Lower leg skin (tissue), 4 donors: ENCODE measurements around the gene BCL3. TPM values are rescaled to one million over a fixed set of nuclear protein-coding genes. Genes with fewer than 3 reads are reported as not detected.

ENCODE experiments used
- DNase-seq, 2 donors: peaks; one replicate each; pipeline ENCODE4 v3.0.0-alpha.2; 2019; ENCODE audit warnings: low spot score in 2 of 2
- H3K4me3 ChIP-seq: fragments of 200-600 bp; sonication (generic); 2 replicates; pipeline ENCODE4 v1.5.1; 2017; ENCODE audit warnings: mild to moderate bottlenecking, low read depth; ENCODE audit not compliant: poor library complexity, severe bottlenecking
- CTCF ChIP-seq, 3 donors: fragments of 450-650 bp; IDR thresholded peaks; one replicate each; pipeline ENCODE4 v1.5.1; 2016; ENCODE audit warnings: antibody characterized with exemption in 3 of 3, mild to moderate bottlenecking in 3 of 3, moderate library complexity in 2 of 3
- POLR2A ChIP-seq, 2 donors: fragments of 450-650 bp; IDR thresholded peaks; one replicate each; pipeline ENCODE4 v1.6.1; 2016 to 2017; ENCODE audit warnings: antibody characterized with exemption in 2 of 2, mild to moderate bottlenecking in 1 of 2, moderate library complexity in 1 of 2
- WGBS, 2 donors: methylation state at CpG; one replicate each; pipeline ENCODE4 v1.1.5; 2018; 5-methylcytosine and 5-hydroxymethylcytosine counted together
- intact Hi-C: fragments of 100-400 bp; cut with DNase I; formaldehyde crosslinking; loops from one replicate; pipeline ENCODE4 v1.15.0; 2023; ENCODE audit warnings: low total_unique reads
- total RNA-seq, 4 donors: library from RNA; depleted of rRNA; stranded (reverse); fragments of >200 nt; gene quantifications; one replicate each; pipeline ENCODE4 v1.1.0, GENCODE V29; 2016

Gene BCL3
- total RNA-seq, 4 donors from 2014 or later = 17.1 to 27.3 (median 19.0) TPM

- 10 to 17% methylated on average over 7 of the region's 7 CpGs for WGBS, 2 donors
- H3K4me3 ChIP-seq = no peak overlapping the region
- TF ChIP-seq POLR2A (IDR thresholded peaks at IDR 0.05) (no peak), CTCF (IDR thresholded peaks at IDR 0.05) (peak in 2 of 3 donors; percentile 49 to 83)
- peak; percentile 78 to 96 for DNase-seq
- intact Hi-C loops = loop anchor here (5.0 kb wide), 1 partner anchor 48 kb away; no protein-coding TSS in a partner anchor
Observed at GRCh38 chr19:44723952-44724319, 24.6 kb upstream of the BCL3 start.

GRCh38 chr19:44725251-44725650 is 23.3 kb upstream of the BCL3 start:
- no peak overlapping the region for H3K4me3 ChIP-seq
- intact Hi-C loops = no loop called here
- no peak for TF ChIP-seq CTCF (IDR thresholded peaks at IDR 0.05)
- TF ChIP-seq POLR2A (IDR thresholded peaks at IDR 0.05) = no peak
- 16 to 29% methylated on average over 16 to 17 of the region's 18 CpGs for WGBS, 2 donors
- no peak for DNase-seq

GRCh38 chr19:44725684-44726083 is 22.8 kb upstream of the BCL3 start:
- no peak for DNase-seq
- 88 to 90% methylated on average over 5 of the region's 5 CpGs for WGBS, 2 donors
- no peak overlapping the region for H3K4me3 ChIP-seq
- TF ChIP-seq CTCF (IDR thresholded peaks at IDR 0.05) (no peak), POLR2A (IDR thresholded peaks at IDR 0.05) (no peak)
- intact Hi-C loops = no loop called here

GRCh38 chr19:44726465-44726864 is 22.0 kb upstream of the BCL3 start:
- no peak overlapping the region for H3K4me3 ChIP-seq
- WGBS, 2 donors = 83 to 90% methylated on average over 12 of the region's 12 CpGs
- no peak for TF ChIP-seq POLR2A (IDR thresholded peaks at IDR 0.05)
- TF ChIP-seq CTCF (IDR thresholded peaks at IDR 0.05) = no peak
- no peak for DNase-seq
- intact Hi-C loops = no loop called here

GRCh38 chr19:44728178-44728577 is 20.3 kb upstream of the BCL3 start:
- no peak for DNase-seq
- 72 to 79% methylated on average over 6 of the region's 6 CpGs for WGBS, 2 donors
- TF ChIP-seq POLR2A (IDR thresholded peaks at IDR 0.05) (no peak), CTCF (IDR thresholded peaks at IDR 0.05) (no peak)
- no peak overlapping the region for H3K4me3 ChIP-seq
- intact Hi-C loops = no loop called here

GRCh38 chr19:44729516-44730033 is 18.9 kb upstream of the BCL3 start:
- WGBS, 2 donors = 88 to 89% methylated on average over 8 of the region's 8 CpGs
- intact Hi-C loops = no loop called here
- TF ChIP-seq CTCF (IDR thresholded peaks at IDR 0.05) (no peak), POLR2A (IDR thresholded peaks at IDR 0.05) (no peak)
- DNase-seq = no peak
- no peak overlapping the region for H3K4me3 ChIP-seq
